ENCODE data around the gene TTLL6.

The TTLL6 gene

GRCh38 chr17:48737330-48738043, 79.5 kb downstream of the TTLL6 start:
- no peak for DNase-seq (ENCODE audit: low read depth)

- no peak for DNase-seq (ENCODE audit: low read depth)
Measured at GRCh38 chr17:48735062-48735351, 82.0 kb downstream of the TTLL6 start.

GRCh38 chr17:48734333-48735061, 82.5 kb downstream of the TTLL6 start:
- no peak for DNase-seq (ENCODE audit: low read depth)

- no peak for DNase-seq (ENCODE audit: low read depth)
Measured at GRCh38 chr17:48733632-48734328, 83.2 kb downstream of the TTLL6 start.

- DNase-seq (ENCODE audit: low read depth): no peak
Measured at GRCh38 chr17:48732688-48733629, 84.1 kb downstream of the TTLL6 start.

GRCh38 chr17:48731355-48731754, 85.7 kb downstream of the TTLL6 start:
- no peak for DNase-seq (ENCODE audit: low read depth)

- DNase-seq (ENCODE audit: low read depth): no peak
Measured at GRCh38 chr17:48730240-48730550, 86.8 kb downstream of the TTLL6 start.

- no peak for DNase-seq (ENCODE audit: low read depth)
Measured at GRCh38 chr17:48729335-48730239, 87.4 kb downstream of the TTLL6 start.

- DNase-seq (ENCODE audit: low read depth): peak; percentile 5
Measured at GRCh38 chr17:48728232-48729231, 88.5 kb downstream of the TTLL6 start, which contains the start of gene HOXB13. Gene HOXB13 (minus strand): TSS chr17:48728750. CDS start chr17:48728593, 157 bp downstream.

- DNase-seq (ENCODE audit: low read depth): no peak
Measured at GRCh38 chr17:48727415-48728175, 89.4 kb downstream of the TTLL6 start.

GRCh38 chr17:48726916-48727286, 90.1 kb downstream of the TTLL6 start:
- no peak for DNase-seq (ENCODE audit: low read depth)

GRCh38 chr17:48726114-48726915, 90.7 kb downstream of the TTLL6 start:
- no peak for DNase-seq (ENCODE audit: low read depth)

GRCh38 chr17:48725288-48726064, 91.6 kb downstream of the TTLL6 start:
- no peak for DNase-seq (ENCODE audit: low read depth)

GRCh38 chr17:48725004-48725287, 92.1 kb downstream of the TTLL6 start:
- DNase-seq (ENCODE audit: low read depth): no peak

- DNase-seq (ENCODE audit: low read depth): peak; percentile 52
Measured at GRCh38 chr17:48724251-48725003, 92.6 kb downstream of the TTLL6 start.

GRCh38 chr17:48723423-48724250, 93.4 kb downstream of the TTLL6 start:
- DNase-seq (ENCODE audit: low read depth): no peak
